Anterior cingulate cortex (tissue), 58 donors: ENCODE results near the gene CALCOCO2.
A peak's percentile ranks its signal among the peaks of the same experiment; 100 is the strongest.
"Not testable (repeated sequence)": the region's sequence is repeated elsewhere in the genome, so short reads cannot be mapped to it uniquely, and the experiment has no call there.

Source experiments
- DNase-seq, 58 donors: peaks; one replicate each; lab custom pipeline; 2025; lab: John Stamatoyannopoulos, UW

CALCOCO2 gene

GRCh38 chr17:48819466-48819865 lies 11.4 kb upstream of the CALCOCO2 start:
- DNase-seq: no peak

DNA sequence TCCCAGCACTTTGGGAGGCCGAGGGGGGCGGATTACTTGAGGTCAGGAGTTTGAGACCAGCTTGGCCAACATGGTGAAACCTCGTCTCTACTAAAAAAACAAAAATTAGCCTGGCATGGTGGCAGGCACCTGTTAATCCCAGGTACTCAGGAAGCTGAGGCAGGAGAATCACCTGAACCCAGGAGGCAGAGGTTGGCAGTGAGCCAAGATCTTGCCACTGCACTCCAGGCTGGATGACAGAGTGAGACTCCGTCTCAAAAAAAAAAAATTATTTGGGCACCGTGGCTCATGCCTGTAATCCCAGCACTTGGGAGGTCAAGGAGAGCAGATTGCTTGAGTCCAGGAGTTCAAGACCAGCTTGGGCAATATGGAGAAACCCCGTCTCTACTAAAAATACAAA lies 9.9 kb upstream of the CALCOCO2 start:
- not testable (repeated sequence) for DNase-seq

DNA sequence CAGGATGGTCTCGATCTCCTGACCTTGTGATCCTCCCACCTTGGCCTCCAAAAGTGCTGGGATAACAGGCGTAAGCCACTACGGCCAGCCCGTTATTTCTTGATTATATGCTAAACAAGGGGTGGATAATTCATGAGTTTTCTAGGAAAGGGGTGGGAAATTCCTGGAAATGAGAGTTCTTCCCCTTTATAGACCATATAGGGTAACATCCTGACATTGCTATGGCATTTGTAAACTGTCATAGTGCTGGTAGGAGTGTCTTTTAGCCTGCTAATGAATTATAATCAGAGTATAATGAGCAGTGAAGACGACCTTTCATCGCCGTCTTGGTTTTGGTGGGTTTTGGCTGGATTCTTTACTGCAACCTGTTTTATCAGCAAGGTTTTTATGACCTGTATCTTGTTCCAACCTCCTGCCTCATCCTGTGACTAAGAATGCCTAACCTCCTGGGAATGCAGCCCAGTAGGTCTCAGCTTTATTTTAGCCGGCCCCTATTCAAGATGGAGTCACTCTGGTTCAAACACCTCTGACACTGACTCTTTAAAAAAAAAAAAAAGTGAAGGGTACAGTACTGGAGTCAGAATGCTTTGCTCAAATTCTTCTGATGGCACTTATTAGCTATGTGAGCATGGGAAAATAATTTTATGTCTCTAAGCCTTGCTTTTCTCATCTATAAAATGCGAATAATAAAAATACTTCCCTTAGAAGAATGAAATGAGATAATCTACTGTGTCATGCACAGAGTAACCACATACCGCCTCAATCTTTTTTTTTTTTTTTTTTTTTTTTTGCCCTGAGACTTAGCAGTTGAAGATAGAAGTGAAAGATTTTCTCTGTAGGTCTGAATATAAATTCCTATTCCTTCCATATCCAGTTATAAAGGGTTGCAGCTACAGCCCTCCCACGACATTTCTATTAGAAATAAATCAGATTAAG lies 5.1 kb upstream of the CALCOCO2 start:
- no peak for DNase-seq

DNA sequence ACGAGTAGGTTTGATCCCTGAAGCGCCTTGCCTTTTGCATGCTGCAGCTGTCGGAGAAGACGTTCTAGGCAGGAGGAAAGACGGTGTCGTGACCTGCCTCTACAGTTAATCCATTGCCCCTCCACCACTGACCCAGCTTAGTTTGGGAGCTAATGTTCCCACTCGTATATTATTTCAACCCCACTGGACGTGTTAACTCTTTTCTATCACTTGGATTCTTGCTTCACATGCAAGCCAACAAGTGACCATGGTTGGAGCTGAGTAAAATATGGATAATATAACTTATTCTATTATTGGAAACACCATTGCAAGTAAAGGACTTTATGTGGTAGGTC lies 681 bp downstream of the CALCOCO2 start:
- DNase-seq: no peak

- DNase-seq: no peak
Measured at GRCh38 chr17:48834973-48835372, 4.1 kb downstream of the CALCOCO2 start.

- no peak for DNase-seq
Measured at GRCh38 chr17:48835971-48836370, 5.1 kb downstream of the CALCOCO2 start.

DNA sequence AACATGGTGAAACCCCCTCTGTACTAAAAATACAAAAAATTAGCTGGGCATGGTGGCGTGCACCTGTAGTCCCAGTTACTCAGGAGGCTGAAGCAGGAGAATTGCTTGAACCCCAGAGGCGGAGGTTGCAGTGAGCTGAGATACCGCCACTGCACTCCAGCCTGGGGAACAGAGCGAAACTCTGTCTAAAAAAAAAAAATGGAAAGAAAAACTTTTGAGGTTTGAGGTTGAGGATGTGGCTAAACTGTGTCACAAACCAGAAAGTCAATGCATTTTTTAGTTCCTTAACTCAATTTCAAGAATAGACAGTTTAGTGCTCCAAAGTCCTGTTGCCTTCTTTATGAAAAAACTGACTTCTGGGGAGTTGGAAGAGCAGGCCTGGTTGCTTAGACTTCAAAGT lies 6.6 kb downstream of the CALCOCO2 start:
- DNase-seq: not testable (repeated sequence)

- no peak for DNase-seq
Measured at GRCh38 chr17:48840441-48840840, 9.6 kb downstream of the CALCOCO2 start.

- peak in 23 of 58 donors; percentile 1 to 64 (median 17) for DNase-seq
Measured at GRCh38 chr17:48841395-48841831, 10.6 kb downstream of the CALCOCO2 start.

DNA sequence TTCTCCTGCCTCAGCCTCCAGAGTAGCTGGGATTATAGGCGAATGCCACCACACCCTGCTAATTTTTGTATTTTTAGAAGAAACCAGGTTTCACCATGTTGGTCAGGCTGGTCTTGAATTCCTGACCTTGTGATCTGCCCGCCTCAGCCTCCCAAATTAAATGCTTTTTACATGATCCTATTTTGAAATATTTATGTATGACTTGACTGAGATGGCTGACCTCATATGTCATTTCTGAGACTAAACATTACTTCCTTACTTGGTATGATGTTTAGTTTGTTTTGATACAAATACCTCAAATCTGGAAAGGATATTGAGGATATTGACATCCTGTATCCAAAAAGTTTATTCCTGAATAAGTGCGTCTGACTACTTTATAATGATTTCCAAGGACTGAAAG lies 11.9 kb downstream of the CALCOCO2 start:
- DNase-seq: no peak

DNA sequence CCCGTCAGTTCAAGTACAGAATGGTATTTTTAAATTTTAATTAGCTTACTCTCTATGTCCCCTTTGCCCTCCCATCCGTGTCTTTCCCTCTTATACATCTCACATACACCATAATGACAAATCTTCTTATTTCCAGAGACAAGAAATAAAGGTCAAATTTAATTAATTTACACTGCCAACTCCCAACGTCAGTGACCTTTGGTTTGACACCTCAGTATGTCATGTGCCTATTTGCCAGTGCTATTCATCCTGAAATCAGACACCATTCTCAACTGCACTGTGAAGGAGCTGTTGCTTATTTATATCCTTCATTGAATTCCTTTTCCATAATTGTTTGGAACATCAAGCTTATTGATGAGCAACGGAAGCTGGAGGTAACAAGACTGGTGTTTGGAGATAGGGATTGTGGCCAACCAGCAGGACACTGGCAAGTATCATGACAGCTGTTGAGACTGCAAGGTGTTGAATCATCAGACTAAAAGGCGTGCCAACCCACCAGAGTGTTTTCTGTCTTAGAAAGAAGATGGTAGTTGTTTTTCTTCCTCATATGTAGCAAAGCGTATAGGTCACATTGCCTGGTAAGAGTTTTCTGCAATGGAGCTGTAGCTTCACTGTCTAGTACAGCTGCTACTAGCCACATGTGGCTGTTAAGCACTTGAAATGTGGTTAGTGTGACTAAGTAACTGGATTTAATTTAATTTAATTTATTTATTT lies 12.5 kb downstream of the CALCOCO2 start:
- DNase-seq: peak in 5 of 58 donors; percentile 0 to 30 (median 3)

DNA sequence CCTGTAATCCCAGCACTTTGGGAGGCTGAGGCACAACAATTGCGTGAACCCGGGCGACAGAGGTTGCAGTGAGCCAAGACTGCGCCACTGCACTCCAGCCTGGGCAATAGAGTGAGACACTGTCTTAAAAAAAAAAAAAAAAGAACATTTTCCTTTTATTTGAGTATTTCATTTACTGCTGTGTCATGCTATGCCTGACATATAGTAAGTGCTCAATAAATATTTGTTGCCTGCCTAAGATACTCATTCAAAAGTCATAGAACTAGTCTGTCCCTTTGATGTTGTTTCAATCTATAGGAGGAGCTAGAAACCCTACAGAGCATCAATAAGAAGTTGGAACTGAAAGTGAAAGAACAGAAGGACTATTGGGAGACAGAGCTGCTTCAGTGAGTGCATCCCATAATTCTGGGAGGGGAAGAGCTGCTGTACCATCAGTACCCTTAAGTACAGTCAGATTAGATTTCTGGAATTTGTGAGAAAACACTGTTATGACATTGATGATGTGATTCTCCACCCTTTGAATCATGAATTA lies 20.0 kb downstream of the CALCOCO2 start:
- DNase-seq: no peak

DNA sequence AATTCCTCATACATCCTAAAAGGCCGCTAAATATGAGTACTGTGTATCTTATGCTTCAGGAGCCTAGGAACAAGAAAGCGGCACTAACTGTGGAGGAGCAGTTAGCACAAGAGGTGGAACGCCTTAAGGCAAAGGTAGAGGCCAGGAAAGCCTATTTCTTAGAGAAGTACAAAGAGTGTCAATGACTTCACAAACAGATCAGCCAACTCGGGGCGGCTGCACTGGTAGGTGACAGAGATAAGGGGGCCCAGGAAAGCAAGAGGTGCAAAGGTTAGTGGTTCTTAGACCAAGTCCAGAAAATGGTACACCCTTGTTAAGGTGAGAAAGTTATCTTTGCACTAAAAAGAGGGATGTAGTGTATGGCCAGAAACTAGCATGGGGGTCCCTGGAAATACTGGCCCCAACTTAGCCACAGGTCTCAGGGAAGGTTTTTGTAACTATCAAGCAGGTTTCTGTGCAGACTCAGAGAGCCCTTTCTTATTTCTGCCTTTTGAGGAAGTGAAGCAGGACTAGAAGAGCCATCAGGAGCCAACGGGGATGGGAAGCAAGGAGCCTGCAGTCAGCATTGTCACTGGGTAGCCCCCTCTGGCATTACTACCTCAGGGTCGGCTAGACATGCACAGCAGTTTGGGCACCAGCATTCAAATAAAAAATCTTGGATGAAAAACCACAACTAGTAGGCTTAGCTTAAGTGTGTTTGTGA lies 24.1 kb downstream of the CALCOCO2 start:
- DNase-seq: no peak

GRCh38 chr17:48856122-48856821 lies 25.4 kb downstream of the CALCOCO2 start:
- DNase-seq: no peak

DNA sequence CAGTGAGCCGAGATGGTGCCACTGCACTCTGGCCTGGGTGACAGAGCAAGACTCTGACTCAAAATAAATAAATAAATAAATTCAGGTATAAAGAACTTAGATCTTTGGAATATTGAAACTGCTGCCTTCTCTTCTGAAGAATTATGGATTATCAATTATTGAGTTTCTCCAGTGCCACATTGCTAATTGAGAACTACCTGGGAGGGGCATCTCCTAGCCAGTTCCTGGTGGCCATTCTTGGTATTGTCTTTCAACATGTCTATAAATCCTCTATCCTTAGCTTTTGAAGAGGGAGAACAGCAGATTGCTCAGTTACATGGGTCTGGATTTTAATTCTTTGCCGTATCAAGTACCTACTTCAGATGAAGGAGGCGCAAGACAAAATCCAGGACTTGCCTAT lies 29.2 kb downstream of the CALCOCO2 start:
- DNase-seq: no peak

DNA sequence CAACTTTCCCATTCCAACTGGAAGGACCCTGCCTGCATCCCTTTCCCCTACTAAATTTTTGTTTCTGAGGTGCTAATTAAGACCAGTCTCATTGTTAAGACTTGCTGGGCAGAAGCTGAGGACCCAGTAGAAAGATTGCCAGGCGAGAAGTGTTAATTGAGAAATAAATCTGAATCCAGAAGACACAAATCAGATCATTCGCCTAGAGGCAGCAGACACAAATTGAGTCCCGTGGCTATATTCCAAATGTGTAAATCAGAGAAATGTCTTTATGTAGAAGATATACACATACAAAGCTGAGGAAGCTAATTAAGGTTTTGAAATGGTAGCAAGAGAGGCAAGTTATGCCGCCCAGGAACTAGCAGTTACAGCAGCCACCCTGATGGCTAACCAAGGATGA lies 29.6 kb downstream of the CALCOCO2 start:
- no peak for DNase-seq

GRCh38 chr17:48868916-48869500 lies 38.2 kb downstream of the CALCOCO2 start:
- no peak for DNase-seq

GRCh38 chr17:48869821-48870318 lies 39.0 kb downstream of the CALCOCO2 start:
- no peak for DNase-seq

GRCh38 chr17:48871035-48871550 lies 40.3 kb downstream of the CALCOCO2 start:
- DNase-seq: no peak
